Activated T-helper 2 cell treated with anti-CD3 and anti-CD28 coated beads, Interferon-gamma antibody, Interleukin-2, Interleukin-4, amounts not matched to agents 10 μg/mL and 5 μg/mL and 100 μg/mL, durations not matched to agents 14 hours and 24 hours and 36 hours (primary cell): Measurements from ENCODE around the gene ASZ1. TPM values are rescaled to one million over a fixed set of nuclear protein-coding genes. Genes with fewer than 3 reads are reported as not detected.

Source experiments
- DNase-seq: peaks from one replicate; pipeline ENCODE4 v3.0.0; 2021; ENCODE audit warnings: low spot score
- H3K27ac Mint-ChIP-seq: one replicate; pipeline ENCODE4 v1.8.0; 2021; ENCODE audit warnings: mixed read lengths
- H3K27me3 Mint-ChIP-seq: one replicate; pipeline ENCODE4 v1.8.0; 2021; ENCODE audit warnings: low read depth, mixed read lengths
- H3K36me3 Mint-ChIP-seq: one replicate; pipeline ENCODE4 v1.8.0; 2021; ENCODE audit warnings: low read depth, mixed read lengths
- H3K4me1 Mint-ChIP-seq: one replicate; pipeline ENCODE4 v1.8.0; 2021; ENCODE audit warnings: low read depth, mixed read lengths
- H3K4me3 Mint-ChIP-seq: one replicate; pipeline ENCODE4 v1.8.0; 2021; ENCODE audit warnings: low read depth, mild to moderate bottlenecking, moderate library complexity, mixed read lengths
- H3K9me3 Mint-ChIP-seq: one replicate; pipeline ENCODE4 v1.8.0; 2021; ENCODE audit warnings: mixed read lengths
- intact Hi-C: fragments of 100-400 bp; cut with micrococcal nuclease; formaldehyde crosslinking; loops from one replicate; pipeline ENCODE4 v1.15.1; 2023
- total RNA-seq: library from RNA; stranded (reverse); gene quantifications from 2 replicates; pipeline ENCODE4 v1.2.3, GENCODE V29; 2022

Gene ASZ1
- total RNA-seq, 1 donor from 2014 or later: not detected

DNA sequence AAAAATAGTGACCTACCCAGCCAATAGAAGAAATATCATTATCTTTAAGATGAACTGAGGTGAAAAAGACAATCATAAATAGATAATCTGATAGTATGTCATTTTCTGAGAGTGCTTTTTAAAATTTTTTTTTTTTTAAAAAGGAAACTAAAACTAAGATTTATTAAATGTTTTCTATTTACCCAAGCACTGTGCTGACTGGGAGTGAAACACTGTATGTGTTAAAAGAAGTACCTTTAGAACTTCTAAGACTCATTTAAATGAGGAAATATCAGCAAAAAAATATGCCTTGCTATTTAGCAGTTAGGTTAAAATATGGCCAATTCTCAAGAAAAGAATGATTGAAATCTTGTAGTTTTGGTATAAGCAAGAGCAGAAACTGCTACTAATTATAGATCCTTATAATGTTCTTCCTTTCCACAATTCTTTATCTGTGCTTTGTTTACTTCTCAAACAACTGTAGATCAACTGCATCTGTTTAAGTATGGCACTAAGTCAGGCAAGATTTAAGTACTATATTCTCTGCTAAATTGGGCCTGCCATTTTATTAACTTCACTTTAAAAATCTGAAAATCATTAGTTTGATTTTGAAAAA lies 64.9 kb downstream of the ASZ1 start:
- Mint-ChIP-seq H3K4me3 (no peak overlapping the region), H3K36me3 (no peaks in the 10 kb centered on the region), H3K27ac (no peak overlapping the region), H3K27me3 (no peaks in the 10 kb centered on the region), H3K4me1 (peaks cover 1% of the 10 kb centered on the region), H3K9me3 (no peaks in the 10 kb centered on the region)
- intact Hi-C loops: no loop called here
- DNase-seq: no peak

DNA sequence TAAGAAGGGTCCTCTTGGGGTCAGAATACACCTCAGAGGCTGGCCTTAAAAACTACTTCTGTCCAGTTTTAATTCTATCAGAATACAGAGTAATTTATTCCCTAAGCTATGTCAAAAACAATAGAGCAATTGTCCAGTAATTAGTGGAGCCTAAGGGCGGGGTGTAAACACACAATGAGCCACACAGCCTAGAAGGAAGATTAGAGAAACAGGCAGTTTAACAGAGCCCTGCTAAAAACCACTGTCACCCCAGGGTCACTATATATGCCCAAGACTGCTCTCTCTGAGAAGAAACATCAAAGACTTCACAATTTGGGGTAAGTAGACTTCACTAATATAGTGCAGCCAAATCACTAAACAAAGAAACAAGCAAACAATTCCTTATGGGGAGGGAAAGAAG lies 77.3 kb downstream of the ASZ1 start:
- DNase-seq: no peak
- Mint-ChIP-seq H3K27me3 (peaks cover 1% of the 10 kb centered on the region), H3K27ac (no peak overlapping the region), H3K36me3 (no peaks in the 10 kb centered on the region), H3K4me3 (no peak overlapping the region), H3K9me3 (no peaks in the 10 kb centered on the region), H3K4me1 (no peaks in the 10 kb centered on the region)
- intact Hi-C loops: no loop called here

DNA sequence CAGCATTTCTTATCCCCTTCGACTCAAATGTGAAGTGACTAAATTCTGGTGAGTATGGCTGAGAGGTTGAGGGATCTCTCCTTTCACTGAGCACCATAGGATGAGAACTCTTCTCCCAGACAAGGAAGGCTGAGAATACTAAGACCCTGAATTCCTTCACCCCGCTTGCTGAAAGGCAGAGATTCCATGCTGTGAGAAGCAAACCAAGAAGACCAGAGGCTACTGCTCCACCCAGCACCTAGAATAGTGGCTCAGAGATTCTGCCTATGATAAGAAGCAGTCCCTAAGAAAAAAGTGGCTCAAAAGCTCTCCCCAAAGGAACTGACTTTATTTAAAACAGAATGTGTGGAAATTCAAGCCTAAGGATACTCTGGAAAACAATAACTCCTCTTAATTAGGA lies 77.7 kb downstream of the ASZ1 start:
- intact Hi-C loops: no loop called here
- Mint-ChIP-seq H3K27me3 (peaks cover 1% of the 10 kb centered on the region), H3K4me3 (no peak overlapping the region), H3K9me3 (no peaks in the 10 kb centered on the region), H3K27ac (no peak overlapping the region), H3K4me1 (no peaks in the 10 kb centered on the region), H3K36me3 (no peaks in the 10 kb centered on the region)
- no peak for DNase-seq

DNA sequence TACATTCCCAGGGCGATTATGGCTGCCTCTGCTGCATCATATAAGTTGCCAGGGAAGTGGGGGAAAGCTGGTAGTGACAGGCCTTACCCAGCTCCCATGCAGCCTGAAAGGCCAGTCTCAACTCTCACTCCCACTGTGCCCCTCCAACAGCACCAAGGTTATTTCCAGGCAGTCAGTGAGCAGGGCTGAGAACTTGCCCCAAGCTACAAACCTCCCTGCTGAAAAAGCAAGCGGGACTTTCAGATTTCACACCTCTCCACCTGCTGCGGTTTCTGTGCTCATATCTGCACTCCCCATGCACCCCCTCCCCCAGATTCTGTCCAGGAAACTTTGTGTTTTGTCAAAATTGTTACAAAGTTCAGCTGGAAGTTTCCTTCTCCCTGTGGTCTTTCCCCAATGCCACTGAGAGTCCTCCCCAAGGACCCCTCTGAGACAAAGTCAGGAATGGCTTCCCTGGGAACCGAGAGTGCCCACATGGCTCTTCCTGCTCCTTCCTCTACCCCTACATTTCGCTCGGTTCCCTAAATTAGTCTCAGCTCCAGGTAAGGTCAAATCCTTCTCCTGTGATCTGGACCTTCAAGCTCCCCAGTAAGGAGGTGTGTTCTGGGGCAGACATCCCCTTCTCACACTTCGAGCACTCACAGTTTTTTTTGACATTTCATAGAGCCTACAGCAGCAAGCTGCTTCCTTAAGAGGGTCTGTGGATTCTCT lies 79.2 kb downstream of the ASZ1 start:
- Mint-ChIP-seq H3K36me3 (no peaks in the 10 kb centered on the region), H3K4me3 (no peak overlapping the region), H3K9me3 (no peaks in the 10 kb centered on the region), H3K27me3 (peaks cover 1% of the 10 kb centered on the region), H3K27ac (no peak overlapping the region), H3K4me1 (no peaks in the 10 kb centered on the region)
- no peak for DNase-seq
- intact Hi-C loops: no loop called here

DNA sequence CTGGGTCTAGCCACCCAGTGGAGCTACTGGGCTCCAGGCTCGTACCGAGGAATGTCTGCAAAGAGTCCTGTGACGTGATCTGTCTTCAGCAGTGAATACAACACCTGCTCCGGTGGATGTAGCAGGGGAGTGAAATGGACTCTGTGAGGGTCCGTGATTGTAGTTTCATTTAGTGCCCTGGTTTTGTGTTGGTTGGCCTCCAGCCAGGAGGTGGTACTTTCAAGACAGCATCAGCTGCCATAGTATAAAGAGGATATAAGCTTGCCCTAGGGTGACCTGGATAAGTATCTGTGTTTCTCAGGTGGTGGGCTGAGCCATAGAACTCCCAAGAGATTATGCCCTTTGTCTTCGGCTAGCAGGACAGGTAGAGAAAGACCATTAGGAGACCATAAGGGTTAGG lies 79.8 kb downstream of the ASZ1 start:
- no peak for DNase-seq
- H3K27ac Mint-ChIP-seq: no peak overlapping the region
- H3K9me3 Mint-ChIP-seq: no peaks in the 10 kb centered on the region
- no peaks in the 10 kb centered on the region for H3K4me1 Mint-ChIP-seq
- intact Hi-C loops: no loop called here
- H3K4me3 Mint-ChIP-seq: no peak overlapping the region
- H3K36me3 Mint-ChIP-seq: no peaks in the 10 kb centered on the region
- peaks cover 1% of the 10 kb centered on the region for H3K27me3 Mint-ChIP-seq

DNA sequence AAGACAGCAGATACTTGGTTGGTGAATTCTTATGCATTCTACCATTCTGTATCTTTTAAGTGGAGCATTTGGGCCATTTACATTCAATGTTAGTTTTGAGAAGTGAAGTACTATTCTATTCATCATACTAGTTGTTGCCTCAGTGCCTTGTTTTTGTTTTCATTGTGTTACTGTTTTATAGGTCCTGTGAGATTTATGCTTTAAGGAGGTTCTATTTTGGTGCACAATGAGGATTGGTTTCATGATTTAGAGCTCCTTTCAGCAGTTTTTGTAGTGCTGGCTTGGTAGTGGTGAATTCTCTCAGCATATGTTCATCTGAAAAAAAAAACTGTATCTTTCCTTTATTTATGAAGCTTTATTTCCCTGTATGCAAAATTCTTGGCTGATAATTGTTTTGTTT lies 81.1 kb downstream of the ASZ1 start:
- Mint-ChIP-seq H3K27ac (no peak overlapping the region), H3K4me1 (no peaks in the 10 kb centered on the region), H3K9me3 (no peaks in the 10 kb centered on the region), H3K36me3 (no peaks in the 10 kb centered on the region), H3K27me3 (no peaks in the 10 kb centered on the region), H3K4me3 (no peak overlapping the region)
- DNase-seq: no peak
- intact Hi-C loops: no loop called here

DNA sequence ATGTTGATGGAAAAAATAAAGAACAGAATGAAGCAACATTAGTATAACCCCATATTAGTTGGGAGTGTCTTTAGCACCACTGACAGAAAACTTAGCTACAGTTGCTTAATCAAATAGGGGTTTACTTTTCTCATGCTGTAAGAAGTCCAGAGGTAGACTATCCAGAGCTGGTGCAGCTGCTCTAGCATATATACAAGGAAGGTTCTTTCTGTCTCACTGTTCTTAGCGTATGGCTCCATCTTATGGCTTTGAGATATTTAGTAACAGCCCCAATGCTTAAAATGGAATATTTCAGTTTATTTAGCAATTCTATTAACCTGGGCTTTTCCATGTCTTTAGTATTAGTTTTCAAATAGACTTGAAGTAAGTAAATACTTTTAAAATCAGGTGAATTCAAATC lies 89.3 kb downstream of the ASZ1 start:
- Mint-ChIP-seq H3K27me3 (peaks cover 6% of the 10 kb centered on the region), H3K36me3 (no peaks in the 10 kb centered on the region), H3K27ac (no peak overlapping the region), H3K4me1 (no peaks in the 10 kb centered on the region), H3K4me3 (no peak overlapping the region), H3K9me3 (no peaks in the 10 kb centered on the region)
- intact Hi-C loops: no loop called here
- DNase-seq: no peak

DNA sequence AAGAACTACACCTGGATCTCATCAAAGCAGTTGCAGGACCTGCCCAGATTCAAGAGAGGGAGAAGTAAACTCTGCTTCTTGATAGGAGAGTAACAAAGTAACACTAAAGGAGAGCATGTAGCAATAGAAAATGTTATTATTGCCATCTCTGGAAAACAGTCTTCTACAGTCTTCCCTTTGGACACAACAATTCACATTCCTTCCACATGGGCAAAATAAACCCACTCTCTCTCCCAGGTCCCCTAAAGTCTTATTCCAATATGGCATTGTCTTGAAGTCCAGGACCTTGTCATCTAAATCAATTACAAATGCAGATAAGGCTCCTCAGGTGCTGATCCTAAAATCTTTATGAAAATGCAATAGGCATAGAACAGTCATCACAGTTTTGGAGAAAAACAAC lies 94.1 kb downstream of the ASZ1 start:
- H3K27me3 Mint-ChIP-seq: peaks cover 9% of the 10 kb centered on the region
- H3K4me1 Mint-ChIP-seq: no peaks in the 10 kb centered on the region
- no peaks in the 10 kb centered on the region for H3K36me3 Mint-ChIP-seq
- H3K4me3 Mint-ChIP-seq: no peak overlapping the region
- DNase-seq: no peak
- no peak overlapping the region for H3K27ac Mint-ChIP-seq
- no peaks in the 10 kb centered on the region for H3K9me3 Mint-ChIP-seq
- intact Hi-C loops: no loop called here

DNA sequence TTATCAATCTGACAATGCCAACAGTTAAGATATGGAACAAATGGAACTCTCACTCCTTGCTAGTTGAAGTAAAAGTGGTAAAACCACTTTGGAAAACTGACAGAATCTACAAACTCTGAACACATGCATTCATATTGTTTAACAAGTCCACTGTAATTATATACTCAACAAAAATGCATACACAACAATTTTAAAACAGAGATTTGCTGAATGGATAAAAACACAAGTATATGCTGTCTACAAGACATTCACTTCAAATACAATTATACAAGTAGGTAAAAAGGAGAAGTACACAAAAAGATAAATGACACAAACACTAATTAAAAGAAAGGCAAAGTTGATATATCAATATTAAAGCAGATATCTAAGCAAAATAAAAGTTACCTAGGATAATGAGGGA lies 95.3 kb downstream of the ASZ1 start:
- Mint-ChIP-seq H3K4me3 (no peak overlapping the region), H3K27ac (no peak overlapping the region), H3K27me3 (peaks cover 12% of the 10 kb centered on the region), H3K36me3 (no peaks in the 10 kb centered on the region), H3K4me1 (no peaks in the 10 kb centered on the region), H3K9me3 (no peaks in the 10 kb centered on the region)
- DNase-seq: no peak
- intact Hi-C loops: no loop called here

DNA sequence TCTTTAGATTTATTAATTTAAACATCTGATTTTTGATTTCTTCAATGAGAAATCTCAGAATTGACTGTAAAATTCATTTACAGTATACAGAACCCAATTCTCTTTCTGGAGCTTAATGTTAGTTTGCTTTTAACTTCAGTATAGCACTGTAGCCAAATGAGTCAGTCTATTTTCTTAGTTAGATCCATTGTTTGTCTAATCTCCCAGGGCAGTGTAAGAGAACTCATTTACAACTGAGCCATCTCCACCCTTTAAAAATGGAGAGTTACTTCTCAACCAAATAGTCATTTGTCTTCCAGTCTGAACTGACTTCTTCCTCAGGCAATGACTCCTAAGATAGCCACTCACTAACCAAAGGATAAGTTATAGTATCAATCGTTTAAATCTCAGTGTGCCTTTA lies 101.5 kb downstream of the ASZ1 start:
- no peaks in the 10 kb centered on the region for H3K36me3 Mint-ChIP-seq
- H3K27ac Mint-ChIP-seq: no peak overlapping the region
- intact Hi-C loops: no loop called here
- H3K4me1 Mint-ChIP-seq: peaks cover 3% of the 10 kb centered on the region
- peaks cover 53% of the 10 kb centered on the region for H3K27me3 Mint-ChIP-seq
- H3K4me3 Mint-ChIP-seq: no peak overlapping the region
- DNase-seq: no peak
- H3K9me3 Mint-ChIP-seq: no peaks in the 10 kb centered on the region

DNA sequence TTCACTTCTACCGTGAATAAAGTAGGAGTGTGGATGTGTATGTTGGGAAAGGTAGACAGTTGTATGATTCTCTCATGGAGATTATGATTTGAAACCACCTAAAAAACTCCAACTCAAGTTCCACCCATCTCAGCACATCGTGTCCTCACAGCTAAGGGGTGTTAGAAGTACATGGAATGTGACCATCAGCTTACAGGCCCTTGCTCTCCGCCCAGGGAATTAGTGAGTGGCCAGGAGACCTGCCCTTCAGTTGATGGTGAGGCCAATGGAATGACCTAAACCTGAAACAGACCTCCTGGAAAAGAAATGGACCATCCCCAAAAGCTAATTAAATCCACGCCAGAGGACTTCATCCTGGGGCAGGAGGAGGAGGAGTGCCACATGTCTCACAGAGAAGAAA lies 102.3 kb downstream of the ASZ1 start:
- intact Hi-C loops: no loop called here
- H3K36me3 Mint-ChIP-seq: no peaks in the 10 kb centered on the region
- H3K4me3 Mint-ChIP-seq: no peak overlapping the region
- no peak for DNase-seq
- H3K27me3 Mint-ChIP-seq: peaks cover 59% of the 10 kb centered on the region
- no peaks in the 10 kb centered on the region for H3K9me3 Mint-ChIP-seq
- no peak overlapping the region for H3K27ac Mint-ChIP-seq
- H3K4me1 Mint-ChIP-seq: peaks cover 3% of the 10 kb centered on the region

DNA sequence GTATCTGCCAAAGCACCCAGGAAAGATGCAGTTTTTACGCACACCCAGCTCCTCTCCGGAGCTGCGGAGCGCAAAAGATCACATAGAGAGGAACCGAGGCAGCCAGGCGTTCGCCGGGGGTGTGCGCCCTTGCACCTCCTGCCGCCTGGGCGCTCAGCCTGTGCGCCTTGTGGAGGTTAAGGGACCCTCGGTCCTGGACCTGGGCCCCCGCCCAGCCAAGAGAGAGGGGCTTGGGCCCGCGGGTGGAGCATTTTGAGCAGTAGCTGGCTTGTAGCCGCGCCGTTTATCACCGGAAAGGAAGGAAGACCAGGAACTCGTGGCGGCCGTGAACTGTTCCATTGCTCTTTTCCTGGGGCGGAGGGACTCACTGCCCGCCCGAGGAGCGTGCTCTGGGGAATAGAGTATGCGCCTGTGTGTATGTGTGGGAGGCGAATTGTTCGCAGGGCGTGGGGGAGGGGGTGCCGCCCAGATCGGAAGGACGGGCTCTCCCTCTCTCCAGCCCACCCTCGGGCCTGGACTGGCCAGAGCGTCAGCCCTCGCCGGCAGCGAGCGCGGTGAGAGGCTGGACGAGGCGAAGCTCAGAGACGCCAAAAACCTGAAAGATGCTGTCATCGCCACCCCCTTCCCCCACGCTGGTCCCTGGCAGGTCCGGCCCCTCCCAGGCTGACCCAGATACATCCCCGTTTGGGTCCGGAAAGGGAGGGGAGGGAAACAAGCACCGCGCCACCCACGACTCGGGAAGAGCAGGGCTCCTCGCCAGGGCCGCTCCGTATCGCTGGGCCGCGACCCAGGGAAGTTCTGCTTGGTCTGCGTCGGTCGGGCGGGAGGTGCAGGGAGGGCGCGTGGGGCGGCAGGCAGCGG lies 103.2 kb downstream of the ASZ1 start:
- Mint-ChIP-seq H3K27ac (no peak overlapping the region), H3K4me3 (peak overlapping the region; percentile 33), H3K27me3 (peaks cover 62% of the 10 kb centered on the region), H3K9me3 (no peaks in the 10 kb centered on the region), H3K4me1 (peaks cover 3% of the 10 kb centered on the region), H3K36me3 (no peaks in the 10 kb centered on the region)
- intact Hi-C loops: no loop called here
- DNase-seq: no peak

DNA sequence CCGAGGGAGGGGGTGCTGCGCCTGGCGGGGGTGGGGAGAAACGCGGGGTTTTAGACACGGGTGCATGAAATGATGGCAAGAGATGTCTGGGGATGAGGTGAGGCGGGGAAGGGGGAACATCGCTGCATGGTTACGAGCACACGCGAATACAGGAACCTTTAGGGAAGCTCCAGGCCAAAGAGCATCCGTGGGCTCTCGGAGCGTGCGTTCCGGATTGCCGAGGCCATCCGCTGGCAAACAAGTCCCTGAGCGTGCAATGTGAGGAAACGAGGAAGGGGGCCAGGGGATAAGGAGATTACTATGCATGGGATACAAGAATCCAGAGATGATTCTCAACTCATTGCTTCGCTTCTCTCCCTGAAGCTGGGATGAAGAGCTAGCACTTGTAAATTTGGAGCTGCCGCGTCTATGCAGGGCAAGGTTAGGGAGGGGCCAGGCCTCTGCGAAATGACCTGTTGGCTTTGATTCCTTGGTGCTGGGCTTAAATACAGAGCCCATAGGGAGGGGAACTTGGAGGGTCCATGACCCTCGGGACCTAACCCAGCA lies 103.9 kb downstream of the ASZ1 start:
- peak overlapping the region; percentile 33 for H3K4me3 Mint-ChIP-seq
- no peak overlapping the region for H3K27ac Mint-ChIP-seq
- intact Hi-C loops: no loop called here
- DNase-seq: no peak
- H3K27me3 Mint-ChIP-seq: peaks cover 60% of the 10 kb centered on the region
- H3K9me3 Mint-ChIP-seq: no peaks in the 10 kb centered on the region
- H3K36me3 Mint-ChIP-seq: no peaks in the 10 kb centered on the region
- peaks cover 3% of the 10 kb centered on the region for H3K4me1 Mint-ChIP-seq
